Measurements from ENCODE around the gene SLC39A11.
A peak's percentile ranks its signal among the peaks of the same experiment; 100 is the strongest.
"Not testable (repeated sequence)": the region's sequence is repeated elsewhere in the genome, so short reads cannot be mapped to it uniquely, and the experiment has no call there.

SLC39A11 gene

GRCh38 chr17:72656130-72656763 lies 436.2 kb downstream of the SLC39A11 start:
- no peak for DNase-seq (ENCODE audit: low spot score)

GRCh38 chr17:72654706-72655105 lies 437.8 kb downstream of the SLC39A11 start:
- no peak for DNase-seq (ENCODE audit: low spot score)

GRCh38 chr17:72651988-72652387 lies 440.5 kb downstream of the SLC39A11 start:
- DNase-seq (ENCODE audit: low spot score), result no peak

- no peak for DNase-seq (ENCODE audit: low spot score)
Measured at GRCh38 chr17:72648702-72649101, 443.8 kb downstream of the SLC39A11 start.

GRCh38 chr17:72646176-72646575 lies 446.3 kb downstream of the SLC39A11 start:
- DNase-seq (ENCODE audit: low spot score), result peak; percentile 12

GRCh38 chr17:72644492-72644891 lies 448.0 kb downstream of the SLC39A11 start:
- no peak for DNase-seq (ENCODE audit: low spot score)

- no peak for DNase-seq (ENCODE audit: low spot score)
Measured at GRCh38 chr17:72643575-72644216, 448.8 kb downstream of the SLC39A11 start.

GRCh38 chr17:72642720-72643119 lies 449.8 kb downstream of the SLC39A11 start:
- no peak for DNase-seq (ENCODE audit: low spot score)

- DNase-seq (ENCODE audit: low spot score), result peak; percentile 28
Measured at GRCh38 chr17:72640415-72641165, 451.9 kb downstream of the SLC39A11 start.

- DNase-seq (ENCODE audit: low spot score), result no peak
Measured at GRCh38 chr17:72639711-72640110, 452.8 kb downstream of the SLC39A11 start.

GRCh38 chr17:72638932-72639331 lies 453.6 kb downstream of the SLC39A11 start:
- DNase-seq (ENCODE audit: low spot score), result not testable (repeated sequence)

GRCh38 chr17:72635034-72635635 lies 457.4 kb downstream of the SLC39A11 start:
- no peak for DNase-seq (ENCODE audit: low spot score)

GRCh38 chr17:72634621-72635020 lies 457.9 kb downstream of the SLC39A11 start:
- DNase-seq (ENCODE audit: low spot score), result no peak

GRCh38 chr17:72631949-72632684 lies 460.4 kb downstream of the SLC39A11 start:
- DNase-seq (ENCODE audit: low spot score), result peak; percentile 29

- DNase-seq (ENCODE audit: low spot score), result no peak
Measured at GRCh38 chr17:72631568-72631948, 460.9 kb downstream of the SLC39A11 start.

GRCh38 chr17:72624652-72625051 lies 467.8 kb downstream of the SLC39A11 start:
- no peak for DNase-seq (ENCODE audit: low spot score)

- no peak for DNase-seq (ENCODE audit: low spot score)
Measured at GRCh38 chr17:72624226-72624625, 468.3 kb downstream of the SLC39A11 start.

GRCh38 chr17:72622661-72623433 lies 469.6 kb downstream of the SLC39A11 start:
- peak; percentile 71 for DNase-seq (ENCODE audit: low spot score)

- no peak for DNase-seq (ENCODE audit: low spot score)
Measured at GRCh38 chr17:72619976-72620650, 472.4 kb downstream of the SLC39A11 start.

- DNase-seq (ENCODE audit: low spot score), result peak; percentile 92
Measured at GRCh38 chr17:72618001-72618509, 474.4 kb downstream of the SLC39A11 start.
